Thyroid gland (tissue), 4 donors: ENCODE results near the gene RAB8B.

Experiments used
- POLR2A ChIP-seq, 2 donors: fragments of 450-650 bp; IDR thresholded peaks; one replicate each; pipeline ENCODE4 v1.6.1; 2017; ENCODE audit warnings: antibody characterized with exemption in 2 of 2, mild to moderate bottlenecking in 2 of 2, moderate library complexity in 1 of 2
- TF ChIP-seq, protein P1 (sequence below), 6 experiments: fragments of 200-600 bp in 3 of 6; fragments of 450-650 bp in 3 of 6; sonication (generic) in 3 of 6; IDR thresholded peaks; one replicate each; pipeline ENCODE4 v1.5.1; 2016 to 2019; ENCODE audit warnings: antibody characterized with exemption in 6 of 6, mild to moderate bottlenecking in 2 of 6, inconsistent platforms in 1 of 6, moderate library complexity in 1 of 6

GRCh38 chr15:63238796-63239195, 49.4 kb downstream of the RAB8B start:
- TF ChIP-seq, protein P1, sequence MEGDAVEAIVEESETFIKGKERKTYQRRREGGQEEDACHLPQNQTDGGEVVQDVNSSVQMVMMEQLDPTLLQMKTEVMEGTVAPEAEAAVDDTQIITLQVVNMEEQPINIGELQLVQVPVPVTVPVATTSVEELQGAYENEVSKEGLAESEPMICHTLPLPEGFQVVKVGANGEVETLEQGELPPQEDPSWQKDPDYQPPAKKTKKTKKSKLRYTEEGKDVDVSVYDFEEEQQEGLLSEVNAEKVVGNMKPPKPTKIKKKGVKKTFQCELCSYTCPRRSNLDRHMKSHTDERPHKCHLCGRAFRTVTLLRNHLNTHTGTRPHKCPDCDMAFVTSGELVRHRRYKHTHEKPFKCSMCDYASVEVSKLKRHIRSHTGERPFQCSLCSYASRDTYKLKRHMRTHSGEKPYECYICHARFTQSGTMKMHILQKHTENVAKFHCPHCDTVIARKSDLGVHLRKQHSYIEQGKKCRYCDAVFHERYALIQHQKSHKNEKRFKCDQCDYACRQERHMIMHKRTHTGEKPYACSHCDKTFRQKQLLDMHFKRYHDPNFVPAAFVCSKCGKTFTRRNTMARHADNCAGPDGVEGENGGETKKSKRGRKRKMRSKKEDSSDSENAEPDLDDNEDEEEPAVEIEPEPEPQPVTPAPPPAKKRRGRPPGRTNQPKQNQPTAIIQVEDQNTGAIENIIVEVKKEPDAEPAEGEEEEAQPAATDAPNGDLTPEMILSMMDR (IDR thresholded peaks at IDR 0.05): no peak
- no peak for TF ChIP-seq POLR2A (IDR thresholded peaks at IDR 0.05)
